Measurements from ENCODE around the gene CPT1C.
A peak's percentile ranks its signal among the peaks of the same experiment; 100 is the strongest.

CPT1C gene

GRCh38 chr19:49690656-49691242 lies at the start of gene CPT1C:
Gene CPT1C, plus strand, starts transcription at chr19:49691116. Its CDS starts 1,137 bp downstream, at chr19:49692253.
- no peak for DNase-seq (ENCODE audit: low spot score)

DNA sequence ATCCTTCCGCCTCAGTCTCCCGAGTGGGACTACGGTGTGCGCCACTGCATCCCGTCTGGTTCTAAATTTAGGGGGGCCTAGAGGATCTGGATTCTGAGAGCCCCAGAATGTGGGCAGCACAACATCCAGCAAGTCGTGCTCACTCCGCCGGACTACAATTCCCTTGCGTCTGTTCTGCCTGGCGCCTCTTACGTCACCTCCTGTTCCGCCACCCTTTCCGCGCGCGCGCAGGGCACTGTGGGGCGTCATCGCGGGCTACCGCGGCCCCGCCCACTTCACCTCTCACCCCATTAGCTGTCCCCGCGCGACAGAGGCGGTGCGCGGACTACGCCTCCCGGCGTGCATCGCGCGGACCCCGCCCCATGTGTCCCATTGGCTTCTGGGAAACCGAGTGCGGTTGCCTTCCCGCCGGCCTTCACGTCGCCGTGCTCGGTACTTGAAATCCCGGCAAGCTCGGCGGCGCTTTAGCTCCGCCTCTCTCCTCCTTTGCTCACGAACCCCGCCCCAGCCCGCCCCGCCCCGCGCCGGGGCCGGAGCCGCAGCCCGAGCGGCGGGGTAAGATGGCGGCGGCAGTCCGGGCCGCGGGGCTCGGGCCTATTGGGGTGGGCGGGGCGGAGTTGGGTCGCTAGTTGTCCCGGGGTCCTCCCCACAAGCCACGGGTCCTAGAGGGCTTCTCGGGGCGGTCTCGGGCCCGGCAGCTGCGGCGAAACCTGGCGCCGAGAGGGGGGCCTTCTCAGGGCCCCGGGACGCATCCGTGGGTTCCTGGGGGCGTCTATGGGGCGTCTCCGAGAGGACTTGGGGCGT lies 49.0 kb upstream of the CPT1C start, which contains the start of gene SCAF1:
SCAF1 (plus strand) TSS at position 522 of the 804 bp plus-strand sequence. CDS start 2,818 bp downstream, outside the sequence.
- peak; percentile 94 for DNase-seq (ENCODE audit: low spot score)

GRCh38 chr19:49642492-49643035 lies 48.4 kb upstream of the CPT1C start:
- DNase-seq (ENCODE audit: low spot score): no peak

DNA sequence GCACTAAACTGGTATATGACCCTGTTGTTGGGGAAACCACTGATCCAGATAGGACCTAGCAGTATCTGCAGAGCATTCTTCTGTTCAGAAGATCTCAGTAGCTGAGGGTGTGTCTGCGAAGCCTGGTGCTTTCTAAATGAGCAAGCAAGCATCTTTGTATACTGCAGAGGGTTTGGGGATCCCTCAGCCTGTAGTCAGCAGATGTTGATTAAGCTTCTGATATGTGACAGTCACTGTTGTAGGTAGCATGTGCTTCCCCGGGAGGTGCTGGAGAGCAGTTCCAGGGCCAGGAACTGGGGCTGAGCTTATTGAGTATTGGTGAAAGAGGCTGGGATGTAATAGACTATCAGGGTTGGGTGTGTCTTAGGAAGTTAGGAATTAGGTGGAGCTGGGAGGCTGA lies 47.5 kb upstream of the CPT1C start:
- no peak for DNase-seq (ENCODE audit: low spot score)

GRCh38 chr19:49645592-49645991 lies 45.3 kb upstream of the CPT1C start:
- DNase-seq (ENCODE audit: low spot score): no peak

GRCh38 chr19:49645995-49646394 lies 44.9 kb upstream of the CPT1C start:
- DNase-seq (ENCODE audit: low spot score): no peak

DNA sequence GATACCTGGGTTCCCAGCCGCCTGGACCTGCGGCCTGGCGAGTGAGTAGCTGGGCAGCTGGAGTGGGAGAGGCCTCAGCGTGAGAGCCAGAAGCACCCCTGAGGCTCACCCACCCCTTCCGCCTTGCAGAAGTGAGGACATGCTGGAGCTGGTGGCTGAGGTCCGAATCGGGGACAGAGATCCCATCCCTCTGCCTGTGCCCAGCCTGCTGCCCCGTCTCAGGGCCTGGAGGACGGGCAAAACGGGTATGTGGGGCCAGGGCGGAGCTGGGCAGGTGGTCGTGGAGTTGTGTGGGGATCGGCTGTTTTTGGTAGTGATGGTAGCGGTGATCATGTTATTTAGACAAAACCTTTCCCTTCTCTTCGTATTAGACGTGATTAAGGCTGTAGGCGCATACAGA lies 44.3 kb upstream of the CPT1C start:
- DNase-seq (ENCODE audit: low spot score): no peak

DNA sequence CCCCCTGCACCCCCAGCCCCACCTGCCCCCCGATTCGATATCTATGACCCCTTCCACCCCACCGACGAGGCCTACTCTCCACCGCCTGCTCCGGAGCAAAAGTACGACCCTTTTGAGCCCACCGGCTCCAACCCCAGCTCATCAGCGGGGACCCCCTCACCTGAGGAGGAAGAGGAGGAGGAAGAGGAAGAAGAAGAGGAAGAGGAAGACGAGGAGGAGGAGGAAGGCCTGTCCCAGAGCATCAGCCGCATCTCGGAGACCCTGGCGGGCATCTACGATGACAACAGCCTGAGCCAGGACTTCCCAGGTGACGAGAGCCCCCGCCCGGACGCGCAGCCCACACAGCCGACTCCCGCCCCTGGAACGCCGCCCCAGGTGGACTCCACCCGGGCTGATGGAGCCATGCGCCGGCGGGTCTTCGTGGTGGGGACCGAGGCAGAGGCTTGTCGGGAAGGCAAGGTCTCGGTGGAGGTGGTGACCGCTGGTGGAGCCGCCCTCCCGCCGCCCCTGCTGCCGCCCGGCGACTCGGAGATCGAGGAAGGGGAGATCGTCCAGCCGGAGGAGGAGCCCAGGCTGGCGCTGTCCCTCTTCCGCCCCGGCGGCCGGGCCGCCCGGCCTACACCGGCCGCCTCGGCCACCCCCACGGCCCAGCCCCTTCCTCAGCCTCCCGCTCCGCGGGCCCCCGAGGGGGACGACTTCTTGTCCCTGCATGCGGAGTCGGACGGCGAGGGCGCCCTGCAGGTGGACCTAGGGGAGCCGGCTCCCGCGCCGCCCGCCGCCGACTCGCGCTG lies 39.7 kb upstream of the CPT1C start:
- DNase-seq (ENCODE audit: low spot score): no peak

DNA sequence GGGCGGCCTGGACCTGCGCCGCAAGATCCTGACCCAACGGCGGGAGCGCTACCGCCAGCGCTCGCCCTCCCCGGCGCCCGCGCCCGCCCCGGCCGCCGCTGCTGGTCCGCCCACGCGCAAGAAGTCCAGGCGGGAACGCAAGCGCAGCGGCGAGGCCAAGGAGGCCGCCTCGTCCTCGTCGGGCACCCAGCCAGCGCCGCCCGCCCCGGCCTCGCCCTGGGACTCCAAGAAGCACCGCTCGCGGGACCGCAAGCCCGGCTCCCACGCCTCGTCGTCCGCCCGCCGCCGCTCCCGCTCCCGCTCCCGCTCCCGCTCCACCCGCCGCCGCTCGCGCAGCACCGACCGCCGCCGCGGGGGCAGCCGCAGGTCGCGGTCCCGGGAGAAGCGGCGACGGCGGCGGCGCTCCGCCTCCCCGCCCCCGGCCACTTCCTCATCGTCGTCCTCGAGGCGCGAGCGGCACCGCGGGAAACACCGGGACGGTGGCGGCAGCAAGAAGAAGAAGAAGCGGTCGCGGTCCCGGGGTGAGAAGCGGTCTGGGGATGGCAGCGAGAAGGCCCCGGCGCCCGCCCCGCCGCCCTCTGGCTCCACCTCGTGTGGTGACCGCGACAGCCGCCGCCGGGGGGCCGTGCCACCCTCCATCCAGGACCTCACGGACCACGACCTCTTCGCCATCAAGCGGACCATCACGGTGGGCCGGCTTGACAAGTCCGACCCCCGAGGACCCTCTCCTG lies 38.9 kb upstream of the CPT1C start:
- no peak for DNase-seq (ENCODE audit: low spot score)

DNA sequence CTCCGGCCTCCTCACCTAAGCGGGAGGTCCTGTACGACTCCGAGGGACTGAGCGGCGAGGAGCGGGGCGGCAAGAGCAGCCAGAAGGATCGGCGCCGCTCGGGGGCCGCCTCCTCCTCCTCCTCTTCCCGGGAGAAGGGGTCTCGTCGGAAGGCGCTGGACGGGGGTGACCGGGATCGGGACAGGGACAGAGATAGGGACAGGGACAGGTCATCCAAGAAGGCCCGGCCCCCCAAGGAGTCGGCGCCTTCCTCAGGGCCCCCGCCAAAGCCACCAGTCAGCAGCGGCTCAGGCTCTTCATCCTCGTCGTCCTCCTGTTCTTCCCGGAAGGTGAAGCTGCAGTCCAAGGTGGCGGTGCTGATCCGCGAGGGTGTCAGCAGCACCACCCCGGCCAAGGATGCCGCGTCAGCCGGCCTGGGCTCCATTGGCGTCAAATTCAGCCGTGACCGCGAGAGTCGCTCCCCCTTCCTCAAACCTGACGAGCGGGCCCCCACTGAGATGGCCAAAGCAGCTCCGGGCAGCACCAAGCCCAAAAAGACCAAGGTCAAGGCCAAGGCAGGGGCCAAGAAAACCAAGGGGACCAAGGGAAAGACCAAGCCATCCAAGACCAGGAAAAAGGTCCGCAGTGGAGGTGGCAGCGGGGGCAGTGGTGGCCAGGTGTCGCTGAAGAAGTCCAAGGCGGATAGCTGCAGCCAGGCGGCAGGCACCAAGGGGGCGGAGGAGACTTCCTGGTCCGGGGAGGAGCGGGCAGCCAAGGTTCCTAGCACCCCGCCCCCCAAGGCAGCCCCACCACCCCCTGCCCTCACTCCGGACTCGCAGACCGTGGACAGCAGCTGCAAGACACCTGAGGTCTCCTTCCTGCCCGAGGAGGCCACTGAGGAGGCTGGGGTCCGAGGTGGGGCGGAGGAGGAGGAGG lies 38.1 kb upstream of the CPT1C start:
- no peak for DNase-seq (ENCODE audit: low spot score)

- DNase-seq (ENCODE audit: low spot score): no peak
These were observed 37.5 kb upstream of the CPT1C start for GRCh38 chr19:49653466-49653806.

DNA sequence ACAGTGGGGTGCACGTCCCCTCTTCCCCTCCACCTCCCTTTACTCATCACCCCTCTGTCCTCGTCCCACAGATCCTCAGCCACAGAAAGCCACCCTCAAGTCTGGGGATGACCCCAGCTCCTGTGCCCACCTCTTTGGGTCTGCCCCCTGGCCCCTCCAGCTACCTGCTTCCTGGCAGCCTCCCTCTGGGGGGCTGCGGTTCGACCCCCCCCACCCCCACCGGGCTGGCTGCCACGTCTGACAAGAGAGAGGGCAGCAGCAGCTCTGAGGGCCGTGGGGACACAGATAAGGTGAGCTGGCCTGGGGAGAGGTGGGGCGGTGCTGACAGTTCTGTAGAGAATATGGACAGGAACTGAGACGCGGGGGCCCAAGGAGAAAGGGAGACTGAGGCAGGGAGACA lies 36.3 kb upstream of the CPT1C start:
- no peak for DNase-seq (ENCODE audit: low spot score)

GRCh38 chr19:49655570-49656455 lies 35.1 kb upstream of the CPT1C start:
- no peak for DNase-seq (ENCODE audit: low spot score)

- no peak for DNase-seq (ENCODE audit: low spot score)
These were observed 34.3 kb upstream of the CPT1C start for GRCh38 chr19:49656456-49657109.

GRCh38 chr19:49657493-49658138 lies 33.3 kb upstream of the CPT1C start:
- no peak for DNase-seq (ENCODE audit: low spot score)

DNA sequence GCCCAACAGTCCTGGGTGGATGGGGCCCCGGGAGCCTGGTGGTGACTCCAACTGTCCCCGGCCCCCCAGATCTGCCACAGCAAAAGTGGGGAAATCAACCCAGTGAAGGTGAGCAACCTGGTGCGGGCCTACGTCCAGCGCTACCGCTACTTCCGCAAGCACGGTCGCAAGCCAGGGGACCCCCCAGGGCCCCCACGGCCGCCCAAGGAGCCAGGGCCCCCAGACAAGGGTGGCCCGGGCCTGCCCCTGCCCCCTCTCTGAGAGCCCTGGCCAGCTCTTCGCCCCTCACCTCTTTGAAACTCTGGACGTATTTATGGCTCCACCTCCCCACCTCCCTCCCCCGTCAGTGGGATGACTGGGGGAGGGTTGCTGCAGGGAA lies 32.8 kb upstream of the CPT1C start:
- no peak for DNase-seq (ENCODE audit: low spot score)

GRCh38 chr19:49658566-49659442 lies 32.1 kb upstream of the CPT1C start:
- DNase-seq (ENCODE audit: low spot score): no peak

All from HuH-7 (cell line).